Glutamatergic neuron (in vitro differentiated cells): ENCODE data around the gene CDADC1. TPM values are rescaled to one million over a fixed set of nuclear protein-coding genes. Genes with fewer than 3 reads are reported as not detected.
"Not testable (repeated sequence)": the region's sequence is repeated elsewhere in the genome, so short reads cannot be mapped to it uniquely, and the experiment has no call there.

ENCODE experiments used
- DNase-seq: peaks from one replicate; pipeline ENCODE4 v3.0.0; 2022
- H3K27ac Mint-ChIP-seq: one replicate; pipeline ENCODE4 v1.8.0; 2020; ENCODE audit warnings: mild to moderate bottlenecking, mixed read lengths, inconsistent platforms; ENCODE audit not compliant: unreplicated experiment
- H3K27me3 Mint-ChIP-seq: one replicate; pipeline ENCODE4 v1.8.0; 2020; ENCODE audit warnings: mild to moderate bottlenecking, moderate library complexity, mixed read lengths, inconsistent platforms; ENCODE audit not compliant: unreplicated experiment
- H3K36me3 Mint-ChIP-seq: one replicate; pipeline ENCODE4 v1.8.0; 2020; ENCODE audit warnings: mild to moderate bottlenecking, mixed read lengths, inconsistent platforms; ENCODE audit not compliant: unreplicated experiment
- H3K4me1 Mint-ChIP-seq: one replicate; pipeline ENCODE4 v1.8.0; 2020; ENCODE audit warnings: mild to moderate bottlenecking, low read depth, mixed read lengths, inconsistent platforms; ENCODE audit not compliant: unreplicated experiment
- H3K4me3 Mint-ChIP-seq: one replicate; pipeline ENCODE4 v1.8.0; 2020; ENCODE audit warnings: mild to moderate bottlenecking, mixed read lengths, inconsistent platforms; ENCODE audit not compliant: unreplicated experiment
- H3K9me3 Mint-ChIP-seq: one replicate; pipeline ENCODE4 v1.8.0; 2020; ENCODE audit warnings: mild to moderate bottlenecking, moderate library complexity, mixed read lengths, inconsistent platforms; ENCODE audit not compliant: unreplicated experiment
- total RNA-seq: library from RNA; stranded (reverse); fragmentation: NEBNext Ultra II Directional; extraction: Animal tissue kit (Norgen Biotek cat#: 25700); gene quantifications from one replicate; pipeline ENCODE4 v1.2.1, GENCODE V29; 2021; ENCODE audit not compliant: unreplicated experiment
- TF ChIP-seq, protein P1 (sequence below): fragments of 200-600 bp; sonication (generic); IDR thresholded peaks from one replicate; pipeline ENCODE4 v1.5.0; 2021; ENCODE audit not compliant: partially characterized antibody, unreplicated experiment

The CDADC1 gene
- total RNA-seq, 1 donor from 2014 or later: 4.3 TPM

DNA sequence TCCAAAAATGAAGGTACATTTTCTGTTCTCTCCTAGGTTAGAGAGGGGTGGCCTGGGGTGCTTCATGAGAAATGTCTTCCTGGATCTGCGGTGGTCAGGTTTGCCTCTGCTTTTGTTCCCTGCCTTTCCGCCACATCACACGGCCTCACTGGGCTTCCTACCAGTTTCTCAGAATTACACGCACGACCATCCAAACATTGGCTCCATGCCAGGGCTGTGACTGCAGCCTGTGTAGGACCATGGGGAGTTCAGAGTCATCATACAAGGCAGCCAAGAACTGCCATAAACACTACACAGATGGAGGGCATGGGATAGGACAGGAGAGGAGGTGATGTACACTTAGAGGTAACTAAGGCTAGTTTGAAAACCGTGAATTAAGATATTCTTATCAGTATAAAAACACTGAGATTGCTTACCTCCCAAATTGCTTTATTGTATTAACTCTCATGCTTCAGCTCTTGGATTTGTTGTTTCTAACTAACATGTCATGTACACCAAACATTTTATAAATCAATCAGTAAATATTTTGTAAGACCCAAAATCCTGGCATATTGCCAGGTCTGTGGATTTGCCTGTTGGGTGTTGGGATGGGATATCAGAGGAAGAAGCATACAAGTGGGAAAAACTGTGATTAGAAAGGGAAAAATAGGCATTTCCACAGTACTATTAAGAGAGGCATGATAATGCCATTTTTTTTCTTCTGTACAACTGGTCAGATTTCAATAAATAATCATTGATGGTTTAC is 45.2 kb downstream of the CDADC1 start:
- H3K9me3 Mint-ChIP-seq: no peaks in the 10 kb centered on the region
- TF ChIP-seq, protein P1, sequence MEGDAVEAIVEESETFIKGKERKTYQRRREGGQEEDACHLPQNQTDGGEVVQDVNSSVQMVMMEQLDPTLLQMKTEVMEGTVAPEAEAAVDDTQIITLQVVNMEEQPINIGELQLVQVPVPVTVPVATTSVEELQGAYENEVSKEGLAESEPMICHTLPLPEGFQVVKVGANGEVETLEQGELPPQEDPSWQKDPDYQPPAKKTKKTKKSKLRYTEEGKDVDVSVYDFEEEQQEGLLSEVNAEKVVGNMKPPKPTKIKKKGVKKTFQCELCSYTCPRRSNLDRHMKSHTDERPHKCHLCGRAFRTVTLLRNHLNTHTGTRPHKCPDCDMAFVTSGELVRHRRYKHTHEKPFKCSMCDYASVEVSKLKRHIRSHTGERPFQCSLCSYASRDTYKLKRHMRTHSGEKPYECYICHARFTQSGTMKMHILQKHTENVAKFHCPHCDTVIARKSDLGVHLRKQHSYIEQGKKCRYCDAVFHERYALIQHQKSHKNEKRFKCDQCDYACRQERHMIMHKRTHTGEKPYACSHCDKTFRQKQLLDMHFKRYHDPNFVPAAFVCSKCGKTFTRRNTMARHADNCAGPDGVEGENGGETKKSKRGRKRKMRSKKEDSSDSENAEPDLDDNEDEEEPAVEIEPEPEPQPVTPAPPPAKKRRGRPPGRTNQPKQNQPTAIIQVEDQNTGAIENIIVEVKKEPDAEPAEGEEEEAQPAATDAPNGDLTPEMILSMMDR: no peak
- DNase-seq: peak; percentile 53
- no peaks in the 10 kb centered on the region for H3K36me3 Mint-ChIP-seq
- H3K4me1 Mint-ChIP-seq: no peaks in the 10 kb centered on the region
- no peak overlapping the region for H3K27ac Mint-ChIP-seq
- H3K4me3 Mint-ChIP-seq: no peak overlapping the region
- H3K27me3 Mint-ChIP-seq: no peaks in the 10 kb centered on the region

DNA sequence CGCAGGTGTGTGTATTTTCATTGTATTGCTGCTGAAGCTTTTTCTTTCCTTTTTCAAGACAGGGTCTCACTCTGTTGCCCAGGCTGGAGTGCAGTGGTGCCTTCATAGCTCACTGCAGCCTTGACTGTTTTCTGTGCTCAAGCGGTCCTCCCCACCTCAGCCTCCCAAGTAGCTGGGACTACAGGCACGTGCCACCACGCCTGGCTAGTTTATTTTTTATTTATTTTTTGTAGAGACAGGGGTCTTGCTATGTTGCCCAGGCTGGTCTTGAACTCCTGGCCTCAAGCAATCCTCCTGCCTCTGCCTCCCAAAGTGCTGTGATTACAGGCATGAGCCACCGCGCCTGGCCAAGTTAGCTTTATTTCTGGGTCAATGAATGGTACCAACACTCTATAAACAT is 47.0 kb downstream of the CDADC1 start:
- not testable (repeated sequence) for H3K27ac Mint-ChIP-seq, H3K9me3 Mint-ChIP-seq, H3K27me3 Mint-ChIP-seq, H3K4me3 Mint-ChIP-seq, H3K36me3 Mint-ChIP-seq, H3K4me1 Mint-ChIP-seq, DNase-seq

GRCh38 chr13:49295244-49295643 is 47.5 kb downstream of the CDADC1 start:
- no peak for DNase-seq
- H3K4me1 Mint-ChIP-seq: no peaks in the 10 kb centered on the region
- H3K36me3 Mint-ChIP-seq: no peaks in the 10 kb centered on the region
- no peaks in the 10 kb centered on the region for H3K9me3 Mint-ChIP-seq
- no peak overlapping the region for H3K27ac Mint-ChIP-seq
- TF ChIP-seq, protein P1: no peak
- H3K27me3 Mint-ChIP-seq: no peaks in the 10 kb centered on the region
- H3K4me3 Mint-ChIP-seq: no peak overlapping the region

DNA sequence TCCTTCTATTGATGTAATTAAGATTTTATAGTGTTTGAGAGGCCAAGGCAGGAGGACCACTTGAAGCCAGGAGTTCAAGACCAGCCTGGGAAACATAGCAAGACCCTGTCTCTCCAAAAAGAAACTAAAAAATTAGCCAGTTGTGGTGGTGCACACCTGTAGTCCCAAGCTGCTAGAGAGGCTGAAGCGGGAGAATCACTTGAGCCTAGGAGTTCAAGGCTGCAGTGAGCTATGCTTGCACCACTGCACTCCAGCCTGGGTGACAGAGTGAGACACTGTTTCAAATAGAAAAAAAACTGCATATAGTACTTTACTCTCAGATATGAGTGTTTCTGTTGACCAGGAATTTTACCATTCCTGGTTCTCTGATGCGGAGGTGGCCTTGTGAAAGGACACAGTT is 48.9 kb downstream of the CDADC1 start:
- Mint-ChIP-seq H3K27ac (no peak overlapping the region), H3K4me3 (no peak overlapping the region), H3K36me3 (no peaks in the 10 kb centered on the region), H3K4me1 (peaks cover 4% of the 10 kb centered on the region), H3K27me3 (peaks cover 5% of the 10 kb centered on the region), H3K9me3 (no peaks in the 10 kb centered on the region)
- no peak for DNase-seq
- TF ChIP-seq, protein P1: no peak

DNA sequence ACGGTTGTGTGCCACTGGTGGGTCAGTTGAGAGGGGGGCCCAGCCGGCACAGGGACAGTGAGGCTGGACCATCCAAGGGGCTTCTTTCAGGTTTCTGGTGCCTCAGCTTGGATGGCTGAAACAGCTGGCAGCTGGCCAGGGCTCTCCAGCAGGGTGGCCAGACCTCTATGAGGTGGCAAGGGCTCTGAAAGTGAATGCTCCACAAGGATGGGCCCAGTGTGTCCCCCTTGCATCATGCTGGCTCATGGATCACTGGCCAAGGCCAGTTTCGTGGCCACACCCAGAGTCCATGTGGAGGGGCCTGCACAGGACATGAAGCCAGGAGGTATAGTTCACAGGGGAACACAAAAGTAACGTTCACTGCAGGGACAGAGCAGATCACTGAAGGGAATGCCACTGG is 49.6 kb downstream of the CDADC1 start:
- TF ChIP-seq, protein P1: no peak
- Mint-ChIP-seq H3K27ac (no peak overlapping the region), H3K4me1 (peaks cover 7% of the 10 kb centered on the region), H3K4me3 (no peak overlapping the region), H3K36me3 (no peaks in the 10 kb centered on the region), H3K9me3 (no peaks in the 10 kb centered on the region), H3K27me3 (peaks cover 10% of the 10 kb centered on the region)
- no peak for DNase-seq
